GM12878 (cell line): Measurements from ENCODE around the gene GABPA. TPM values are rescaled to one million over a fixed set of nuclear protein-coding genes. Genes with fewer than 3 reads are reported as not detected.

Experiments used
- BCL11A ChIP-seq: IDR thresholded peaks from 2 replicates; pipeline ENCODE4 v1.6.1; 2011; ENCODE audit warnings: low read depth, low read length
- CEBPB ChIP-seq, 2 experiments: fragments of 150-350 bp in 1 of 2; IDR thresholded peaks; 2 replicates each; pipeline ENCODE4 v1.6.1; 2012 to 2014; ENCODE audit warnings: low read depth in 2 of 2, low read length in 2 of 2, borderline replicate concordance in 1 of 2, inconsistent platforms in 1 of 2
- CHD4 ChIP-seq: fragments of 200-600 bp; sonication (generic); IDR thresholded peaks from 2 replicates; pipeline ENCODE4 v1.6.1; 2016; ENCODE audit warnings: mild to moderate bottlenecking
- EZH2 ChIP-seq: IDR thresholded peaks from 2 replicates; pipeline ENCODE4 v1.6.1; 2012; ENCODE audit warnings: low read depth, mild to moderate bottlenecking, control low read depth, inconsistent platforms, low read length, borderline replicate concordance; ENCODE audit not compliant: control insufficient read depth
- HDGF ChIP-seq: fragments of 450-650 bp; IDR thresholded peaks from 2 replicates; pipeline ENCODE4 v1.6.1; 2016; ENCODE audit warnings: antibody characterized with exemption
- IKZF2 ChIP-seq, 2 experiments: fragments of 450-650 bp; IDR thresholded peaks; 2 replicates each; pipeline ENCODE4 v1.6.1; 2017; ENCODE audit warnings: mild to moderate bottlenecking in 2 of 2, moderate library complexity in 2 of 2
- JUND ChIP-seq: IDR thresholded peaks from 2 replicates; pipeline ENCODE4 v1.6.1; 2012; ENCODE audit warnings: low read depth, mild to moderate bottlenecking, low read length, improper control_type of control experiment, moderate library complexity
- NFXL1 ChIP-seq: fragments of 450-650 bp; IDR thresholded peaks from 2 replicates; pipeline ENCODE4 v1.6.1; 2017; ENCODE audit warnings: antibody characterized with exemption, mild to moderate bottlenecking, borderline replicate concordance
- NFYA ChIP-seq: IDR thresholded peaks from 2 replicates; pipeline ENCODE4 v1.6.1; 2011; ENCODE audit warnings: low read depth, mild to moderate bottlenecking, low read length, improper control_type of control experiment, borderline replicate concordance
- NR2C1 ChIP-seq: fragments of 450-650 bp; IDR thresholded peaks from 2 replicates; pipeline ENCODE4 v1.6.1; 2017; ENCODE audit warnings: antibody characterized with exemption, mild to moderate bottlenecking, moderate library complexity
- POLR2A ChIP-seq: IDR thresholded peaks from 2 replicates; pipeline ENCODE4 v1.6.1; 2011; ENCODE audit warnings: low read depth, mild to moderate bottlenecking, low read length
- RELA ChIP-seq: fragments of 450-650 bp; IDR thresholded peaks from 2 replicates; pipeline ENCODE4 v1.8.0; 2014; ENCODE audit warnings: borderline replicate concordance; ENCODE audit not compliant: partially characterized antibody
- SIN3A ChIP-seq: IDR thresholded peaks from 2 replicates; pipeline ENCODE4 v1.6.1; 2012; ENCODE audit warnings: low read depth, low read length, improper control_type of control experiment
- SIX5 ChIP-seq: IDR thresholded peaks from 2 replicates; pipeline ENCODE4 v1.6.1; 2011; ENCODE audit warnings: mild to moderate bottlenecking, low read depth, low read length, moderate library complexity; ENCODE audit not compliant: severe bottlenecking
- SMAD1 ChIP-seq: fragments of 450-650 bp; IDR thresholded peaks from 2 replicates; pipeline ENCODE4 v1.6.1; 2018; ENCODE audit warnings: mild to moderate bottlenecking, low read depth; ENCODE audit not compliant: partially characterized antibody
- SPI1 ChIP-seq: IDR thresholded peaks from 2 replicates; pipeline ENCODE4 v1.6.1; 2011; ENCODE audit warnings: low read depth, mild to moderate bottlenecking, low read length, moderate library complexity, borderline replicate concordance; ENCODE audit not compliant: insufficient read depth
- SREBF1 ChIP-seq: IDR thresholded peaks from 2 replicates; pipeline ENCODE4 v1.6.1; 2012; ENCODE audit warnings: mild to moderate bottlenecking, low read length
- SRF ChIP-seq, 2 experiments: IDR thresholded peaks; 2 replicates each; pipeline ENCODE4 v1.6.1; 2011; ENCODE audit warnings: low read depth in 2 of 2, low read length in 2 of 2, mild to moderate bottlenecking in 1 of 2, moderate library complexity in 1 of 2
- SUPT20H ChIP-seq: IDR thresholded peaks from 2 replicates; pipeline ENCODE4 v1.6.1; 2011; ENCODE audit warnings: low read depth, mild to moderate bottlenecking, low read length, moderate library complexity, borderline replicate concordance; ENCODE audit not compliant: control insufficient read depth
- WRNIP1 ChIP-seq: IDR thresholded peaks from 2 replicates; pipeline ENCODE4 v1.6.1; 2011; ENCODE audit warnings: low read depth, low read length, improper control_type of control experiment, borderline replicate concordance
- ZNF24 ChIP-seq: fragments of 450-650 bp; IDR thresholded peaks from 2 replicates; pipeline ENCODE4 v1.6.1; 2017; ENCODE audit warnings: antibody characterized with exemption, mild to moderate bottlenecking
- polyA plus RNA-seq, 11 experiments: library from polyadenylated mRNA; depleted of rRNA in 4 of 11; unstranded in 6 of 11; stranded (reverse) in 5 of 11; fragments of >200 nt; fragmentation: Nextera tagmentation in 4 of 11; fragmentation: Illumina TruSeq in 1 of 11; extraction: Ambion mirVana in 4 of 11; extraction: Trizol in 1 of 11; gene quantifications; 1 replicate in 1 of 11; 2 replicates in 10 of 11; pipeline versions ENCODE4 v1.2.1 to v1.2.3, GENCODE V29; 2011 to 2016; ENCODE audit warnings: inconsistent platforms in 2 of 11, missing spikeins in 2 of 11, low read depth in 1 of 11
- total RNA-seq, 4 experiments: library from RNA; depleted of rRNA in 3 of 4; stranded (reverse); fragments of >200 nt in 3 of 4; fragmentation: Illumina TruSeq in 1 of 4; extraction: Trizol in 1 of 4; gene quantifications; 2 replicates each; pipeline versions ENCODE4 v1.2.1 to v1.2.3, GENCODE V29; 2013 to 2021
- TF ChIP-seq, protein P1 (sequence below): fragments of 150-350 bp; IDR thresholded peaks from 2 replicates; pipeline ENCODE4 v1.6.1; 2014; ENCODE audit warnings: mild to moderate bottlenecking, low read depth, low read length
- TF ChIP-seq, protein P2 (sequence below): IDR thresholded peaks from 2 replicates; pipeline ENCODE4 v1.6.1; 2012; ENCODE audit warnings: mild to moderate bottlenecking, low read depth, low read length

Gene GABPA
- total and polyA plus RNA-seq, 10 of the 15 experiments (the other 5 are each of a cell fraction or from before 2014, with no cell fraction given): 7.6 to 25.6 (median 22.9) TPM

GRCh38 chr21:25734904-25735645 lies at the start of gene GABPA, which contains the start of gene ATP5PF (continued):
- TF ChIP-seq, protein P1, sequence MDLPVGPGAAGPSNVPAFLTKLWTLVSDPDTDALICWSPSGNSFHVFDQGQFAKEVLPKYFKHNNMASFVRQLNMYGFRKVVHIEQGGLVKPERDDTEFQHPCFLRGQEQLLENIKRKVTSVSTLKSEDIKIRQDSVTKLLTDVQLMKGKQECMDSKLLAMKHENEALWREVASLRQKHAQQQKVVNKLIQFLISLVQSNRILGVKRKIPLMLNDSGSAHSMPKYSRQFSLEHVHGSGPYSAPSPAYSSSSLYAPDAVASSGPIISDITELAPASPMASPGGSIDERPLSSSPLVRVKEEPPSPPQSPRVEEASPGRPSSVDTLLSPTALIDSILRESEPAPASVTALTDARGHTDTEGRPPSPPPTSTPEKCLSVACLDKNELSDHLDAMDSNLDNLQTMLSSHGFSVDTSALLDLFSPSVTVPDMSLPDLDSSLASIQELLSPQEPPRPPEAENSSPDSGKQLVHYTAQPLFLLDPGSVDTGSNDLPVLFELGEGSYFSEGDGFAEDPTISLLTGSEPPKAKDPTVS: 0 out of 2 replicates have a peak, but pooled peaks have one; percentile 43
- no peak for TF ChIP-seq NFYA
- TF ChIP-seq SIN3A: peak; percentile 68
- peak; percentile 63 to 74 for TF ChIP-seq SRF (IDR thresholded peaks at IDR 0.05; ENCODE audit: low read depth in 2 of 2, low read length in 2 of 2)
- no peak for TF ChIP-seq EZH2
- no peak for TF ChIP-seq NFXL1
- TF ChIP-seq NR2C1: peak; percentile 99
- TF ChIP-seq, protein P2, sequence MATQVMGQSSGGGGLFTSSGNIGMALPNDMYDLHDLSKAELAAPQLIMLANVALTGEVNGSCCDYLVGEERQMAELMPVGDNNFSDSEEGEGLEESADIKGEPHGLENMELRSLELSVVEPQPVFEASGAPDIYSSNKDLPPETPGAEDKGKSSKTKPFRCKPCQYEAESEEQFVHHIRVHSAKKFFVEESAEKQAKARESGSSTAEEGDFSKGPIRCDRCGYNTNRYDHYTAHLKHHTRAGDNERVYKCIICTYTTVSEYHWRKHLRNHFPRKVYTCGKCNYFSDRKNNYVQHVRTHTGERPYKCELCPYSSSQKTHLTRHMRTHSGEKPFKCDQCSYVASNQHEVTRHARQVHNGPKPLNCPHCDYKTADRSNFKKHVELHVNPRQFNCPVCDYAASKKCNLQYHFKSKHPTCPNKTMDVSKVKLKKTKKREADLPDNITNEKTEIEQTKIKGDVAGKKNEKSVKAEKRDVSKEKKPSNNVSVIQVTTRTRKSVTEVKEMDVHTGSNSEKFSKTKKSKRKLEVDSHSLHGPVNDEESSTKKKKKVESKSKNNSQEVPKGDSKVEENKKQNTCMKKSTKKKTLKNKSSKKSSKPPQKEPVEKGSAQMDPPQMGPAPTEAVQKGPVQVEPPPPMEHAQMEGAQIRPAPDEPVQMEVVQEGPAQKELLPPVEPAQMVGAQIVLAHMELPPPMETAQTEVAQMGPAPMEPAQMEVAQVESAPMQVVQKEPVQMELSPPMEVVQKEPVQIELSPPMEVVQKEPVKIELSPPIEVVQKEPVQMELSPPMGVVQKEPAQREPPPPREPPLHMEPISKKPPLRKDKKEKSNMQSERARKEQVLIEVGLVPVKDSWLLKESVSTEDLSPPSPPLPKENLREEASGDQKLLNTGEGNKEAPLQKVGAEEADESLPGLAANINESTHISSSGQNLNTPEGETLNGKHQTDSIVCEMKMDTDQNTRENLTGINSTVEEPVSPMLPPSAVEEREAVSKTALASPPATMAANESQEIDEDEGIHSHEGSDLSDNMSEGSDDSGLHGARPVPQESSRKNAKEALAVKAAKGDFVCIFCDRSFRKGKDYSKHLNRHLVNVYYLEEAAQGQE: no peak
- peak in 1 of 2 experiments; percentile 9; a peak in 1 of 4 replicates for TF ChIP-seq CEBPB (IDR thresholded peaks at IDR 0.05; ENCODE audit: borderline replicate concordance in 1 of 2, low read depth in 2 of 2, low read length in 2 of 2)
- 0 out of 2 replicates have a peak, but pooled peaks have one; percentile 33 for TF ChIP-seq BCL11A
- TF ChIP-seq WRNIP1: no peak; the same call in 1 of the 2 replicates
- TF ChIP-seq SUPT20H: no peak
- no peak for TF ChIP-seq SMAD1
- TF ChIP-seq HDGF: peak; percentile 62; the same call in 1 of the 2 replicates
- TF ChIP-seq SPI1: peak; percentile 51; the same call in 1 of the 2 replicates
- peak; percentile 77 for TF ChIP-seq SIX5
- TF ChIP-seq SREBF1: peak; percentile 86
- no peak for TF ChIP-seq CHD4
- peak; percentile 18; the same call in 1 of the 2 replicates for TF ChIP-seq JUND
- TF ChIP-seq POLR2A: peak; percentile 72
- no peak for TF ChIP-seq RELA
- no peak for TF ChIP-seq ZNF24
- peak; percentile 20 to 60; a peak in 1 of 4 replicates for TF ChIP-seq IKZF2 (IDR thresholded peaks at IDR 0.05)
